Peyer's patch (tissue), 4 donors: ENCODE data around the gene ENTPD3.

Experiments
- POLR2A ChIP-seq, 2 donors: fragments of 450-650 bp; IDR thresholded peaks; one replicate each; pipeline ENCODE4 v1.5.1; 2017; ENCODE audit warnings: antibody characterized with exemption in 2 of 2, mild to moderate bottlenecking in 2 of 2, moderate library complexity in 2 of 2
- TF ChIP-seq, protein P1 (sequence below), 6 experiments: fragments of 450-650 bp in 4 of 6; fragments of 200-600 bp in 2 of 6; sonication (generic) in 1 of 6; IDR thresholded peaks; one replicate each; pipeline ENCODE4 v1.5.1; 2017 to 2019; ENCODE audit warnings: antibody characterized with exemption in 6 of 6, mild to moderate bottlenecking in 3 of 6, moderate library complexity in 1 of 6

DNA sequence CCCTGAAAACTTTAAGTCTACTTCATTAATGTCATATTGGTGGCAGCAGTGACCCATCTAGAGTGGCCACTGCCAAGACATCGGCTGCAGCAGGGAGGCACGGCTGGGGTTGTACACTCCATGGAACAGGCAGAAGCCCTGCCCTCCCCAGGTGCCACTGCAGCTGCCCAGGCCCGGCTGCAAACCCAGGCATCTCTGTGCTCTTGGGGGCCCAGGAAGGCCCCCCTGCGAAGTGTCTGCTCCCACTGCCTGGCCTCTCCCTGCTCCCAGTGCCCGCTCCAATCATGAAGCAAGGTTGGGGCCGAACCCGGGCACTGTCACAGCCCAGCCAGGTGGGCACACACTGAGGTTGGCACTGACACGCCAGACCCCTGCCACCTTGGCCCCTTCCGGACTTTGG, 58.1 kb downstream of the ENTPD3 start:
- TF ChIP-seq, protein P1, sequence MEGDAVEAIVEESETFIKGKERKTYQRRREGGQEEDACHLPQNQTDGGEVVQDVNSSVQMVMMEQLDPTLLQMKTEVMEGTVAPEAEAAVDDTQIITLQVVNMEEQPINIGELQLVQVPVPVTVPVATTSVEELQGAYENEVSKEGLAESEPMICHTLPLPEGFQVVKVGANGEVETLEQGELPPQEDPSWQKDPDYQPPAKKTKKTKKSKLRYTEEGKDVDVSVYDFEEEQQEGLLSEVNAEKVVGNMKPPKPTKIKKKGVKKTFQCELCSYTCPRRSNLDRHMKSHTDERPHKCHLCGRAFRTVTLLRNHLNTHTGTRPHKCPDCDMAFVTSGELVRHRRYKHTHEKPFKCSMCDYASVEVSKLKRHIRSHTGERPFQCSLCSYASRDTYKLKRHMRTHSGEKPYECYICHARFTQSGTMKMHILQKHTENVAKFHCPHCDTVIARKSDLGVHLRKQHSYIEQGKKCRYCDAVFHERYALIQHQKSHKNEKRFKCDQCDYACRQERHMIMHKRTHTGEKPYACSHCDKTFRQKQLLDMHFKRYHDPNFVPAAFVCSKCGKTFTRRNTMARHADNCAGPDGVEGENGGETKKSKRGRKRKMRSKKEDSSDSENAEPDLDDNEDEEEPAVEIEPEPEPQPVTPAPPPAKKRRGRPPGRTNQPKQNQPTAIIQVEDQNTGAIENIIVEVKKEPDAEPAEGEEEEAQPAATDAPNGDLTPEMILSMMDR (IDR thresholded peaks at IDR 0.05): no peak
- no peak for TF ChIP-seq POLR2A (IDR thresholded peaks at IDR 0.05)
